Large intestine (tissue), 3 donors: ENCODE results near the gene TELO2. TPM values are rescaled to one million over a fixed set of nuclear protein-coding genes. Genes with fewer than 3 reads are reported as not detected.

Experiments used
- DNase-seq, 2 donors: peaks; one replicate each; pipeline versions ENCODE4 v3.0.0 to v3.0.0-alpha.2; 2013
- H3K27ac ChIP-seq: one replicate; pipeline ENCODE4 v1.5.1; 2013; ENCODE audit warnings: low read length
- H3K27me3 ChIP-seq: 2 replicates; pipeline ENCODE4 v1.6.1; 2013; ENCODE audit warnings: low read length; ENCODE audit not compliant: control insufficient read depth, insufficient read depth
- H3K36me3 ChIP-seq: 2 replicates; pipeline ENCODE4 v1.6.1; 2013; ENCODE audit warnings: low read length; ENCODE audit not compliant: control insufficient read depth, insufficient read depth
- H3K4me1 ChIP-seq: one replicate; pipeline ENCODE4 v1.6.1; 2013; ENCODE audit warnings: low read length; ENCODE audit not compliant: control insufficient read depth, insufficient read depth
- H3K4me3 ChIP-seq: one replicate; pipeline ENCODE4 v1.5.1; 2013; ENCODE audit warnings: low read length
- H3K9me3 ChIP-seq: one replicate; pipeline ENCODE4 v1.6.1; 2013; ENCODE audit warnings: mild to moderate bottlenecking, low read depth, low read length, moderate library complexity; ENCODE audit not compliant: control insufficient read depth
- WGBS: methylation state at CpG from one replicate; pipeline ENCODE4 v1.1.5; 2013; ENCODE audit warnings: low lambda C conversion rate; ENCODE audit not compliant: insufficient coverage; 5-methylcytosine and 5-hydroxymethylcytosine counted together
- polyA plus RNA-seq: library from polyadenylated mRNA; unstranded; fragments of 120-200 nt; gene quantifications from one replicate; pipeline ENCODE4 v1.2.1, GENCODE V29; 2013

The TELO2 gene
- polyA plus RNA-seq, 1 donor, result 50.1 TPM

DNA sequence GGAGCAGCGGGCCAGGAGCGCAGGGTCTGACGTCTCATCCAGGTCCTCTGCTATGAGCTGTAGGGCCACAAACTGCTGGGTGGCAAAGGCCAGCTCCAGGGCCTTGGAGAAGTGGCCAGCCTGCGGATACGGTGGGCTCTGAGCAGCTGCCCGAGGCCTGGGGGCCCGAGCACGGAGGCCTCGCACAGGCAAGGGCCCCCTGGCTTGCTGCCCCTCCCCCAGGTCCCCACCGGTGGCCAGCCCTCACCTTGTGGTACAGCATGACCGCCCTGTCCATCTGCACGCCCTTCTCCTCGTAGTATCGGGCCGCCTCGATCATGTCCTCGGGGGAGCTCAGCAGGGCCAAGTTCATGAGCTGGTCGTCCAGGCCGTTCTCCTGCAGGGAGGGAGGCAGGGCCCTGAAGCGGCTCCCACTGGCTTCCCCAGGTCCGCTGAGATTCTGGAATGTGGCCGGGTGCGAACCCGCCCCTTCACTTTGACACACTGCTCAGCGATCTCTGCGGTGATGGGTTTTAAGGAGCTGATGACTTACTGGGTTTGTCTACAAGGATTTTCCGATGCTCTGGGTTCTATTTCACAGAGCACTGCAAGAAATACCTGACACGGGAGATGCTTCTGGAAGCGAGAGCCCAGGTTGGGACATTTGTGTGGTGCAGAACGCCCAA, 30.6 kb downstream of the TELO2 start:
- Histone ChIP-seq H3K4me3 (no peak overlapping the region), H3K9me3 (no peaks in the 10 kb centered on the region), H3K4me1 (no peaks in the 10 kb centered on the region), H3K27ac (no peak overlapping the region), H3K36me3 (peaks cover 28% of the 10 kb centered on the region), H3K27me3 (no peaks in the 10 kb centered on the region)
- no CpG with 5 or more reads among the region's 30 CpGs for WGBS
- no peak for DNase-seq

DNA sequence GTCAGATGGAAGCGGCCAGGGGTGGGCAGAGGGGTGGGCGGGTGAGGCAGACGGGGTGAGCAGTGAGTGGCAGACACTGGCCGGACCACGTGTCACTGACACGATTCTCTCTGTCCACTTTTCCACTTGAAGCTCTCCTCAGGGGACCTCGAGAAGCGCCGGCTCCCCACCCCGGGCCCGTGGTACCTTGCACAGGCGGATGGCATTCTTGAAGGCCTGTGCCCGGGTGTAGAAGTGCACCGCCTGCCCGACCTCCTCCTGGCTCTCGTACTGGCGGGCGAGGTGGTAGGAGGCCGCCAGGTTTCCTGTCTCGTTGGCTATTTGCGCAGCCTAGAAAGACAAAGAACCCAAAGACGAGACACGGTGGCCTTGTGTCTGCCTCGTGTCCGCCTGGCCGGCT, 31.2 kb downstream of the TELO2 start:
- no peaks in the 10 kb centered on the region for H3K4me1 ChIP-seq
- no CpG with 5 or more reads among the region's 26 CpGs for WGBS
- H3K27me3 ChIP-seq, result no peaks in the 10 kb centered on the region
- no peaks in the 10 kb centered on the region for H3K9me3 ChIP-seq
- peaks cover 25% of the 10 kb centered on the region for H3K36me3 ChIP-seq
- no peak overlapping the region for H3K4me3 ChIP-seq
- DNase-seq, result no peak
- H3K27ac ChIP-seq, result no peak overlapping the region

DNA sequence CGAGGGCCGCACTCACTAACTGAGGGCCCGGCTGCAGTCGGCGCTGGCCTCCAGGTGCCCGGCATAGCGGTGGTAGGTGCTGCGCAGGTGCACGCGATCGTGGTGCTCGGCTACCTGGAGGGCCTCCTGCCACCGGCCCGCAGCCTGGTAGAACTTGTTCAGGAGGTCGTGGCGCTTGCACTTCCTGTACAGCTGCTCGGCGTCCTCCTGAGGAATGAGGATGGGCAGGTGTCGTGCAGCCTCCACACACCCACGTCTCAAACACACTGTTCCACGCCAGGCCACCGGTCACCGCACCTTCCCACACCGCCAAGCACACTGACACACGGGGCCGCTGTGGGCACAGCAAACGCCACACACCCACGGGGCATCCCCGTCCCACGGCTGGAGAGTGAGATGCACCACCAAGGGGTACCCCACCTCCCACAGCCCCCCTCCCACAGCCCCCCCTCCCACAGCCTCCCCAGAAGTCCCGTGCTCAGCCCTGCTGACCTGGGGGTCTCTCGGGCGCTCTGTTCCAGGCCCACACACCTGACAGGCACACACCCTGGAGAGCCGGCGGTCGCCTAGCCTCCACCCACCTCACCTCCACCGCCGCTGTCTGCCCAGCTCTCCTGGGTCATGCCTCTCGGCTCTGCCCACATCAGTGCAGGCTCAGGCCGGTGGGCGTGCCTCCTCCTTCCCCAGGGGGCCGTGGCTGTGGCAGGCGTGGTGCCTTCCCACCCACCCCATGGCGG, 32.9 kb downstream of the TELO2 start:
- Histone ChIP-seq H3K9me3 (no peaks in the 10 kb centered on the region), H3K4me3 (no peak overlapping the region), H3K27ac (no peak overlapping the region), H3K27me3 (no peaks in the 10 kb centered on the region), H3K36me3 (peaks cover 12% of the 10 kb centered on the region), H3K4me1 (no peaks in the 10 kb centered on the region)
- WGBS, result no CpG with 5 or more reads among the region's 44 CpGs
- no peak for DNase-seq

DNA sequence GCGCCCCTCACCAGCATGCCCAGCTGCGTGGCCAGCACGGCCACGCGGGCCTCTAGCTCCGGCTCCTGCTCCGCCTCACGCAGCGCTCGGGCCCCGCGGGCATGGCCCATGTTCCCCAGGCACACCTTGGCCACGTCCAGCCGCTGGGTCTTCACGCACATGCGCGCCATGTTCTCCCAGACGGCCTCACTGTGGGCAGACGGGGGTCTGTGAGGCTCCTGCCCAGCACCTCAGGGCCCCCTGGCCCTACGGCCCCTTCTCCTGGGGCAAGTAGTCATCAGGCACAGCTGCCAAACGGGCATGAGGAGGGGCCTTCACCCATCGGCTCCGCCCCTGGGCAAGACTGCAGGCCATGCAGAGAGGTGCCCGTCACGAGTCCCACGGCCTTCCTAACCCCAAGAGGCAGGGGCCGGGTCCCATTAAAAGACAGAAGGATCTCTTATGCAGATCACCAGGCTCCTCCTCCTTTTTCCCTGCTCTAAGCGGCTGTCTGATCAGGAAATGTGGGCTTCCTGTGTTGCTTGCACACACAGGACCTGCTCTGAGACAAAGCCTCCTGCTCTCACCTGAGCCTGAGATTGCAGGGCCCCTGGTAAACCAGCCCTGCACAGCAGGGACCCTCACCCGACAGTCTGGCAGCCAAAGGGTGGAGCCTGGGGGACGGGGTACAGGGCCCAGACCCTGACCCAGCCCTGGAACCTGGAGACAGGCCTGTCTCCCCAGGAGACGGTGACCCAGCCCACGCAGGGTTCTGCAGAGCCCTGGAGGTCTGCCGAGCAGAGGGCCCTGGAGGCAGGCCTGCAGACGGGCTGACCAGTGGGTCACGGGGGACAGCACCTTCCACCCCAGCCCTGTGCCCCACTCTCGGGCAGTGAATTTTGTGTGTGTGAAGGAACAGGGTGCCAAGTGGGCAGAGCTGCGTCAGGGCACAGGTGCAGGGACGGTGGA, 33.7 kb downstream of the TELO2 start:
- Histone ChIP-seq H3K27ac (no peak overlapping the region), H3K4me1 (peaks cover 7% of the 10 kb centered on the region), H3K9me3 (no peaks in the 10 kb centered on the region), H3K36me3 (peaks cover 12% of the 10 kb centered on the region), H3K27me3 (no peaks in the 10 kb centered on the region), H3K4me3 (no peak overlapping the region)
- no peak for DNase-seq
- WGBS, result no CpG with 5 or more reads among the region's 38 CpGs

DNA sequence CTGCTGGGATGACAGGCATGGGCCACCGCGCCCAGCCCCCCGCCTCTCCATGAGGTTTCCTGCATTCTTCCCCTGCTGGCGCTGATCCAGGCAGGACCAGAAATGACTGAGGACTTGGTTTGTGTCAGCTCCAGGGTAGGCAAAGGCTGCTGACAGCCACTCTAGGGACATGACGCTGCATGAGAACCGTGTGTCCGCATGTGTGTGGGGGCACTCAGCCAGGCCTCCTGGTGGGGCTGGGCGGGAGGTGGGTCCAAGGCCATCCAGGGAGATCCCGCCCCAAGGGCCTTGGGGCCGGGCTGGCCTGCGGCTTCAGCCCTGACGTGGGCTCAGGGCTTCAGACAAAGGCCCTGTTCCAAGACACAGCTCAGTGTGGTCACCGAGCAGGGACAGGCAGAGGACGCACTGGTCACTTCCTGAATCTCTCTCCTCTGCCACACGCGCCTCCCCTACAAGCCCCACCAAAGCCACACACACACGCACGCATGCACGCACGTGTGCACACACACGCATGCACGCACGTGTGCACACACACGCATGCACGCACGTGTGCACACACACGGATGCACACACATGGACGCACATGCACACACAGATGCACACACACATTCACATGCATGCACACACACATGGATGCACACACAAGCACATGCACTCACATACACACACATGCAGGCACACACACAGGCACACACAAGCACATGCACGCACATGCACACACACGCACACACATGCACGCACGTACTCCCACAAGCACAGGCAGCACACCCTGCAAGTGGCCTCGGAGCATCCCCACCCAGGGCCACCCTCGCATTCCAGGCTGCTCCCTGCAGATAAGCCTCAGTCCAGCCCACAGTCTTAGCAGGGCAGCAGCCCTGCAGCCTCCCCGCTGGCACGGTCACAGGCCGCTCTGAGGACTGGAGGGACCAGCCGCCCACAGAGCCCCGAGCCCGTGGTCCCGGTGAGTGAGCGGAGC, 35.0 kb downstream of the TELO2 start:
- H3K9me3 ChIP-seq, result no peaks in the 10 kb centered on the region
- H3K27ac ChIP-seq, result no peak overlapping the region
- DNase-seq, result peak in 1 of 2 donors; percentile 29
- no peaks in the 10 kb centered on the region for H3K27me3 ChIP-seq
- no CpG with 5 or more reads among the region's 42 CpGs for whole genome bisulfite sequencing
- no peak overlapping the region for H3K4me3 ChIP-seq
- peaks cover 6% of the 10 kb centered on the region for H3K36me3 ChIP-seq
- H3K4me1 ChIP-seq, result peaks cover 11% of the 10 kb centered on the region

DNA sequence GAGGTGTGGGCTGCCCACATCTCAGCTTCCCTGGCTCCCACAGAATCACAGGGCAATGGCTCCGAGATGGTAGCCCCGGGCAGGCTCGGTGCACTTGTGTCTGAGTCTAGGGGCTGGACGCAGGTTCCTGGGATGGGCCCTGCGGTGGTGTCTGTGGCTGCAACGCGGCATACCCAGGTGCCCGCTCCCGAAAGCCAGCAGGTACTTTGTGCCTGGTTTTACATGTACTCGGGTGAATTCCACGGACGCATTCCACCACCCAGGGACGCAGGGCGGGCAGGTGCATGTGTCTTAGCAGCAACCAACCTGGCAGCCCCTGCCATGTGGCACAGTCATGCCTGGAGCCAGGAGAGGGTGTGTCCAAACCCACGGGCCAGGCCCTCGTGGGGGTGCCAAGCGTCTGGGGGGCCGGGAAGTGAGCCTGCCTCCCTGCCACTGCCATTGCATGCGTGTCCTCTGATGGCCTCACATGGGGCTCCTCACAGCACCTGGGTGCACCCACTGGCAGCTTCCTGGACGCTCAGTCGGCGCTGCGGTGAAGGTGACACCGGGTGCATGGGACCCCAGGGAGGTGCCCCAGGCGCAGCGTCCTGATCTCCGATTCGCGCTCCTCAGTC, 35.9 kb downstream of the TELO2 start:
- Histone ChIP-seq H3K36me3 (peaks cover under 1% of the 10 kb centered on the region), H3K4me1 (peaks cover 11% of the 10 kb centered on the region), H3K27me3 (no peaks in the 10 kb centered on the region), H3K4me3 (no peak overlapping the region), H3K27ac (no peak overlapping the region), H3K9me3 (no peaks in the 10 kb centered on the region)
- WGBS, result no CpG with 5 or more reads among the region's 29 CpGs
- DNase-seq, result no peak

DNA sequence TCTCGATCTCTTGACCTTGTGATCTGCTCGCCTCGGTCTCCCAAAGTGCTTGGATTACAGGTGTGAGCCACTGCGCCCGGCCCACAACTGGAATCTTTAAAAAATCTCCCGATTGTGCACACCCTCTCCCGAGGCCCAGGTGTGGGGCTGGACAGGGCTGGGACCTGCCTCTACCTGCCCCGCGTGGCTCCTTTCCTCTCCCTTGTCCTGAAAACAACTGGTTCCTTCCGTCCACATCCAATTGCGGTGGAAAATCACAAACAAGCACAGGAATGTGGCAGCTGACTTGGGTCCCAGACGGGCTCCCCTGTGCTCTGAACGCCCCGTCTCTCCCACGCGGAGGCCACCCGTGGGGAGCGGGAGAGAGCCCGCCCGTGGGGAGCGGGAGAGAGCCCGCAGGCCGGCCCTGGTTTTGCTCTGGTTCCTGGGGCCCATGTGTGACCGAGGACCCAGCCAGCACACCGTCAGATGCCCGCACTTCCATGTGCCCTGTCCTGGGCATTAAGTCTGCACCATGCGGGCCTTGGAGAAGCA, 37.3 kb downstream of the TELO2 start:
- H3K4me1 ChIP-seq, result peaks cover 13% of the 10 kb centered on the region

DNA sequence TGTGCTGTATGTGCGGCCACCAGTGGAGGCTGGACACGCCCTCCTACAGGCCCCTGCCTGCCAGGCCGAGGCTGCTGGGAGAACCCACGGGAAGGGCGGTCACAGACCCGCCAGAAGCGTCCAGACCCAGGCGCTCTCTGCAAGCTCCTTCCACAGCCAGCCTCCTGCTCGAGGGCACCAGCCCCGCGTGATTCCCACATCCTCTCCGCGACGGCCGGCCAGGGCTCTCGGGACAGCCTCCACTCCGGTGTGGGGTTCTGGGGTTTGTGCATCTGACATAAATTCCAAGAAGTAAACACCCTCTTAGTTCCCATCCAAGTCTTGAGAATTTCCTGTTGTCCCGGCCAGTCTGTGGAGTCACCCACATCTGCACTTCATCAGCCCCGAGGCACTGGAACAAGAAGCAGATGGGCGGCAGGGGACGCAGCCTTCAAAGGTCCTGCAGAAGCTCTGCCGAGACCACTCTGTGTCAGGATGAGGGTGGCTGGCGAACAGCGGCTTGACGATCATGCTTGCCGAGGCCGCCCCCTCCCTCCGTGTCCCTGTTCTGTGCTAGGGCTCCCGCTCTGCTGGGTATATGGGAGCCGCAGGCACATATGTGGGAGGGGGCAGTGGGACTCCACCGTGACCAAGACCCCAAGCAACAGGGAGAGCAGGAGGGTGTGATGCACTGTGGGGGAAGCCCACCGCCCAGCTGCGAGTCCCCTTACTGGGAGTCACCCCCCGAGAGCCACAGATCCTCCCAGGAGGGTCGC, 37.9 kb downstream of the TELO2 start:
- peak in 1 of 2 donors; percentile 49 for DNase-seq

More for the DNA sequence above, 37.3 kb downstream of the TELO2 start:
- Histone ChIP-seq H3K36me3 (no peaks in the 10 kb centered on the region), H3K9me3 (no peaks in the 10 kb centered on the region), H3K27me3 (no peaks in the 10 kb centered on the region), H3K4me3 (no peak overlapping the region), H3K27ac (peak overlapping the region; percentile 73)
- WGBS, result no CpG with 5 or more reads among the region's 27 CpGs
- DNase-seq, result no peak

DNA sequence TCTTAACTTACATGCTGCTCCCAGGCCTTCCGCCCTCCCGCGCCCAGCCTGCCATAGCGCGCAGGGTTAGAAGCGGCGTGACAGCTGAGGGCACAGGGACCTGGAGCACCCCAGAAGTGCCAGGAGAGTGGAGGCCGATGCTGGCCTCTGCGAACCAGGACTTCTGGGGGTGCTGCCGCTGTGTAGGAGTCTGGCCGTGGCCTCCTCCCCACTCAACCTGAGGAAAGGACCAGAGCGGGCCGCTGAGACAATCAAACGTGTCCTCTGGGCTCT, 38.4 kb downstream of the TELO2 start:
- H3K4me3 ChIP-seq, result no peak overlapping the region
- no peak for DNase-seq
- peaks cover 8% of the 10 kb centered on the region for H3K36me3 ChIP-seq
- H3K9me3 ChIP-seq, result no peaks in the 10 kb centered on the region
- H3K27me3 ChIP-seq, result no peaks in the 10 kb centered on the region
- peak overlapping the region; percentile 73 for H3K27ac ChIP-seq
- peaks cover 16% of the 10 kb centered on the region for H3K4me1 ChIP-seq
- no CpG with 5 or more reads among the region's 14 CpGs for WGBS

More for the DNA sequence above, 37.9 kb downstream of the TELO2 start:
- peaks cover 4% of the 10 kb centered on the region for H3K36me3 ChIP-seq
- WGBS, result no CpG with 5 or more reads among the region's 35 CpGs
- H3K4me3 ChIP-seq, result no peak overlapping the region
- H3K9me3 ChIP-seq, result no peaks in the 10 kb centered on the region
- H3K27ac ChIP-seq, result peak overlapping the region; percentile 73
- H3K27me3 ChIP-seq, result no peaks in the 10 kb centered on the region
- peaks cover 16% of the 10 kb centered on the region for H3K4me1 ChIP-seq
